ENCODE data around the gene RRP1.

GRCh38 chr21:43851593-43851992 lies 62.2 kb downstream of the RRP1 start:
- TF ChIP-seq CTCF (IDR thresholded peaks at IDR 0.05) = no peak
- no peak for TF ChIP-seq POLR2A (IDR thresholded peaks at IDR 0.05; ENCODE audit: low read depth)
- no peak for TF ChIP-seq POLR2AphosphoS5 (IDR thresholded peaks at IDR 0.05)
- no peak for TF ChIP-seq EP300 (IDR thresholded peaks at IDR 0.05)

All from esophagus muscularis mucosa (tissue), 4 donors.